Duodenal mucosa (tissue), 2 donors: ENCODE data around the gene EDN2.

ENCODE experiments used
- H3K27ac ChIP-seq: one replicate; pipeline ENCODE4 v1.7.0; 2013; ENCODE audit warnings: low read depth, low read length
- H3K27me3 ChIP-seq, 2 donors: one replicate each; pipeline ENCODE4 v1.7.0; 2013; ENCODE audit warnings: low read length in 2 of 2, control low read depth in 1 of 2; ENCODE audit not compliant: insufficient read depth in 2 of 2, control insufficient read depth in 1 of 2
- H3K36me3 ChIP-seq, 2 donors: one replicate each; pipeline ENCODE4 v1.7.0; 2013; ENCODE audit warnings: low read length in 2 of 2, control low read depth in 1 of 2; ENCODE audit not compliant: insufficient read depth in 2 of 2, control insufficient read depth in 1 of 2
- H3K4me1 ChIP-seq, 2 donors: one replicate each; pipeline ENCODE4 v1.7.0; 2013; ENCODE audit warnings: low read length in 2 of 2, control low read depth in 1 of 2; ENCODE audit not compliant: insufficient read depth in 2 of 2, control insufficient read depth in 1 of 2
- H3K4me3 ChIP-seq, 2 donors: one replicate each; pipeline ENCODE4 v1.7.0; 2013; ENCODE audit warnings: low read length in 2 of 2, low read depth in 1 of 2
- H3K9ac ChIP-seq, 2 donors: one replicate each; pipeline ENCODE4 v1.7.0; 2013; ENCODE audit warnings: low read length in 2 of 2, low read depth in 1 of 2
- H3K9me3 ChIP-seq, 2 donors: one replicate each; pipeline ENCODE4 v1.7.0; 2013; ENCODE audit warnings: low read length in 2 of 2, control low read depth in 1 of 2; ENCODE audit not compliant: control insufficient read depth in 1 of 2

EDN2 gene

GRCh38 chr1:41431490-41432350, 52.8 kb downstream of the EDN2 start:
- H3K4me3 ChIP-seq, result no peak overlapping the region
- H3K9me3 ChIP-seq, result no peaks in the 10 kb centered on the region
- no peak overlapping the region for H3K9ac ChIP-seq
- no peak overlapping the region for H3K27ac ChIP-seq
- H3K27me3 ChIP-seq, result peaks cover under 1 to 5% of the 10 kb centered on the region in 2 donors
- no peaks in the 10 kb centered on the region for H3K36me3 ChIP-seq
- peaks cover 14 to 27% of the 10 kb centered on the region in 2 donors for H3K4me1 ChIP-seq

DNA sequence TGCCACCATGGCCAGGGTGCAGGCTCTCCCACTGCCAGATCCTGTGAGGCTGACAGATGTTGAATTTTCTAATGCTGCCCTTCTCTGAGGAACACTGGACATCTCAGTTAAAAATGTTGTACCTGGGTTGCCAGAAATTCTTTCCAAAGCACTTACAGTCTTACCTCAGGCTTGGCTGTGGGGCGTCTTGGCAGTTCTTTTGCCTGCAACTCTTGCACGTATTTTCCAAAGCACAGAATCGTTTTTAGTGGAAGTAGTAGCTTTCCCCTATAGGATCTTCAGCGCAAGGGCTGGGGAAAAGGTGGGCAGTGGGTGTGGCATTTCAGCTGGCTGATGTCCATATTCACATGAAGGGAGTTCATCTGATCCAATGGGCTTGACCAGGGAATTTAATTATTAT, 53.9 kb downstream of the EDN2 start:
- Histone ChIP-seq H3K27ac (no peak overlapping the region), H3K9ac (no peak overlapping the region), H3K27me3 (no peaks in the 10 kb centered on the region), H3K4me3 (no peak overlapping the region), H3K36me3 (no peaks in the 10 kb centered on the region), H3K4me1 (peaks cover 14 to 27% of the 10 kb centered on the region in 2 donors), H3K9me3 (no peaks in the 10 kb centered on the region)

DNA sequence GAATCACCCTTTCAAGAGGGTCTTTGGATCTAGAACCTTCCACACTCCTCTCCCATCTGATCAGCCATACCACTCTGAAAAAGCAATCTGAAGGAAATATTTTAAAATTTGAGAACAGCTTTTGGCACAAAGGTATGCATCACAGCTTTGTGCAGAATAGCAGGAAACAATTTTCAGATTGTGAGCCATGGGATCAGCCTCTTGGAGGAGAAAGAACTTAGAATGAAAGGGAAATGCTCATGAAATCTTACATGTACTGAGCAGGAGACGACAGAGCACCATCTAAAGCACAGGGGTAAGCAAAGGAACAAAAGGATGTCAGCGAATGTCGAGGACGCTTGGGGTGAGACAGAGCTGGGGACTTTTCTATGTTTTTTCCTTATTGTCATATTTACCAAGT, 54.4 kb downstream of the EDN2 start:
- H3K4me1 ChIP-seq, result peaks cover 14 to 27% of the 10 kb centered on the region in 2 donors
- H3K27me3 ChIP-seq, result no peaks in the 10 kb centered on the region
- H3K36me3 ChIP-seq, result no peaks in the 10 kb centered on the region

DNA sequence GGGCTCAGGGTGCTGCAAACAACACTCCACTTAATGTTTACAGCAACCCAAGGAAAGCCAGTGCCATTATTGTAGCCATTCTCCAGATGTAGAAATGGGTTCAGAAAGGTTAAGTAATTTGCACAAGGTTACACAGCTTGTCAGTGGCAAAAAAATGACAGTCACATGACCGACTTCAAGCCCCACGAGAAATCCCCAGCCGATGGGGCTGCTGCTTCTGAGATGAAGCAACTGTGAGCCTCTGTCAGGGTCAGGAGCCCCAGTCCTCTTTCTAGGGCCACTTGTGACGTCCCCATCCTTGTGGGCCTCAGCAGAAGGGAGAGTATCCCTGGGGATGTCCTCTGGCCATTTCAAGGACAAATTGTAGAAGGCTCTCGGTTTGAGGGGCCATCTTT, 54.8 kb downstream of the EDN2 start:
- Histone ChIP-seq H3K9me3 (no peaks in the 10 kb centered on the region), H3K4me3 (no peak overlapping the region), H3K27ac (no peak overlapping the region), H3K27me3 (no peaks in the 10 kb centered on the region), H3K36me3 (no peaks in the 10 kb centered on the region), H3K9ac (no peak overlapping the region), H3K4me1 (peaks cover 14 to 27% of the 10 kb centered on the region in 2 donors)

More for the DNA sequence above, 54.4 kb downstream of the EDN2 start:
- Histone ChIP-seq H3K4me3 (no peak overlapping the region), H3K27ac (no peak overlapping the region), H3K9ac (no peak overlapping the region), H3K9me3 (no peaks in the 10 kb centered on the region)
